ENCODE data around the gene PPP1R3G.
"Not testable (repeated sequence)": the region's sequence is repeated elsewhere in the genome, so short reads cannot be mapped to it uniquely, and the experiment has no call there.

Gene PPP1R3G
- 0 reads per million in 2 donors for total RNA-seq

DNA sequence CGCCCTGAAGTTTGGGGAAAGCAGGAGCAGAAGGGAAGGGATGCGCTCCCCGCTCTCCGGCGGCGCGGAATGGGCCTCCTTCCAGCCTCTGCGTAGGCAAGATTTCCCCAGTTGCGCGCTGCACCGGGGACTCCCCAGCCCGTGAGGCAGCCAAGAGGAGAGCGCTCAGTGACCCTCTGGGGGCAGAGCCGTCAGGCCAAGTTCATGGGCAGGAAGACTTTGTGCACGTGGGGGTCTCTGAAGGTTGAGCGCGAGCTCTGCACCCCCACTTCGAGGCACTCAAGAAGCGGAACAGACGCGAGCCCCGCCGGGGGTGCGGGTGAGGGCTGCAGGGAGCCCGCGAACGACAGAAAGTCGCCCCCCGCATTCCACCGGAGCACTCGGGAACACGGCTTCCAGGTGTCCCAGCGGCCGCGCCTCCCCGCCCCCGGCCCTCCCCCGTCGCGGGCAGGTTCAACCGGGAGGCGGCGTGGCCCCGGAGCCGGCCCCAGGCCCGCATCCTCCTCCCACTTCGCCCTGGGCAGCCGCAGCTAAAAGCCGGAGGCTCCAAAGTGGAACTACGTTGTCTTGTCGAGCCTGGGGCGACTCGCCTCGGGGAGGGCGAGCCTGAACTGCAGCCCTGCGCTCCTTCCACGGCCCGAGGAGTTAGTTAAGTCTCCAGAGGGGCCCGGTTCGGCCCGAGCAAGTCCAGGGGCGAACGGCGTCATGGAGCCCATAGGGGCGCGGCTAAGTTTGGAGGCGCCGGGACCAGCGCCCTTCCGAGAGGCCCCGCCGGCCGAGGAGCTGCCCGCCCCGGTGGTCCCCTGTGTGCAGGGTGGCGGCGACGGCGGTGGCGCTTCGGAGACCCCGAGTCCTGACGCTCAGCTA, at the start of gene PPP1R3G:
PPP1R3G (plus strand) TSS at position 561 of the 867 bp plus-strand sequence; CDS start at position 706, 145 bp downstream.
- DNase-seq = no peak

DNA sequence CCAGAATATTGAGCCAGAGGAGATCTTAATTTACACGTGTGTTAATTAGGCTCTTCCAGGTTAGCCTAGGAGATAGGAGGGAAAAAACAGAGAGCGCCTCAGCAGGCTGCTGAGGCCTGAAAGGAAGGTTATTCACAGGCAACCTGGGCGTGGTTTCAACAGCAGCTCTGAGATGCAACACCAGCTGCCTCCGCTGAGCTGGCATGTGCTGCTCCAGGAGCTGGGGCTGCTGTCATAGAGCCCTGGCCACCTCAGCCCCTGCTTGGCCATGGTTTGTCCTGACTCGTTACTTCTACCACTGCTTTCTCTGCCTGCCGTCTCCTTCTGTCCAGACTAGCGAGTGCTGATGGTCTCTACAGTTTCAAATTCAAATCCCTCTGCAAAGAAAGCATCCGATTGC, 48.9 kb upstream of the PPP1R3G start:
- DNase-seq = no peak

DNA sequence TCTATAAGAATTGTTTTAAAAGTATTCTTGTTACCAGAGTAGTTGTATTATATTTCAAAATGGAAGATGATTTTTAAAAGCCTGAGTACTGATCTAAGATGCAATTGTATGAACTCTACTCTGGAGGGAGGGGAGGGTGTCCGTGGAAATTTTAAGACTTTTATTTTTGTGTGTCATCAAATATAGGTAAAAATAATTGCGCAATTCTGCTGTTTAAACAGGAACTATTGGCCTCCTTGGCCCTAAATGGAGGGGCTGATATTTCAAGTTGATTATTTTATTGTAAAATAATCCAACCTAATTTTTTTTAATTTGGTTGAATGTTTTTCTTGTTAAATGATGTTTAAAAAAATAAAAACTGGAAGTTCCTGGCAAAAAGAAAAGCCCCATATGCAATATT, 43.2 kb upstream of the PPP1R3G start:
- no peak for DNase-seq

DNA sequence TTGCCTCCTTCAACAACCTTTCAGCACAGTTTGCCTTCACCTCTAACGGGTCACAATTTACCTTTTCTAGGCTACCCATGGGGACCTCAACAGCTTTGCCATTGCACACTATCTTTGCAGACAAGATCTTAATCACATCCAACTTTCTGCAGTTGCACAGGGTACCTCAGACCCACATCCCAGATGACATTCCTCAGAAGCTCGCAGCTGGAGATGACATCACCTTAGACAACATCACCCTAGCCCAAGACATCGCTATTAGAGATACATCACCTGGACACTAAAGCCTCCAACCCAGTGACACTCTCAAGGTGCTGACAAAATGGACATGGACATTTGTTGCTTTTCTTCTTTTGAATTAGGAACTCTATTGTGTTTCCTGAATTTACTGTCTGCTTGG, 42.7 kb upstream of the PPP1R3G start:
- no peak for DNase-seq

DNA sequence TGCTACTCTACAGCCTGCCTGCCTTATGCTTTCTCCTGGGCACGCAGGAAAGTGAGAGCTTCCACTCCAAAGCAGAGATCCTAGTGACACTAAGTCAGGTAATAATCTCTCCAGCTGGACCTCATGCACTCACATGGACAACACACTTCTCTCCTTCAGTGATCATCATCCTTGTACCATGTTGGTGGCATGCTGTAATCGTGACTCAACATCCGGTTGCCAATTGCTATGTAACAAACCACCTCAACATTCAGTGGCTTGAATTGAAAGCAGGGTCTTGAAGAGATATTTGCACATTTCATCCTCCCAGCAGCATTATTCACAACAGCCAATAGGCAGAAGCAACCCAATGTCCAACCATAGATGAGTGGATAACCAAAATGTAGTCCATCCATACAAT, 40.3 kb upstream of the PPP1R3G start:
- DNase-seq = no peak

DNA sequence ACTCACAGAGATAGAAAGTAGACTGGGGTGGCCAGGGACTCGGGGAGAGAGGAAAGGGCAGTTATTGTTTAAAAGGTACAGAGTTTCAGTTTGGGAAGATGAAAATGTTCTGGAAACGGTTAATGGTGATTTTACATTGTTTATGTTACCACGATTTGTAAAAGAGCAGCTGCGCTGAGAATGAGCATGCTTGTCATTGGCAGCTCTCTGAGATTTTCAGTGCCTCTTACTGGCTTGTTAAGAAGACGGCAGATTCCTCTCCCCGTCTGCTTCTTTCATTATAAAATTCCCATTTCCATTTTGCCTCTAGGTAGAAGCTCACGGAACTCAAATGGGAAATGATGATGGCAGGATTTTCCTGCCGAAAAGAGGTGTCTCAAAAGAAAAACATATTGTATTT, 39.7 kb upstream of the PPP1R3G start:
- DNase-seq = no peak

DNA sequence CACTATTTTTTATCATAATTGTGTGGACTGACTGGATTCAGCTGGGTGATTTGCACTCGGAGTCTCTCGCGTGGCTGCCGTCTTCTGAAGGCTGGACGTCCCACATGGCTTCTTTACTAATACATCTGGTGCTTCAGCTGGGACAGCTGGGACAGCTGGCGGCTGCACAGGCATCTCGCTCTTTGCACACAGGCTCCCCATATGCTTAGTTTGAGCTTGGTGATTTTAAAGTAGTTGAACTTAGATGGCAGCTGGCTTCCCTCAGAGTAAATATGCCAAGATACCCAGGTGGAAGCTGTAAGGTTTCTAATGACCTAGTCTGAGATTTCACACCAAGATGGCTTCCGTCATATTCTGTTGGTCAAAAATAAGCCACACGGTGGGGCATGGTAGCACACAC, 38.7 kb upstream of the PPP1R3G start:
- DNase-seq = no peak

DNA sequence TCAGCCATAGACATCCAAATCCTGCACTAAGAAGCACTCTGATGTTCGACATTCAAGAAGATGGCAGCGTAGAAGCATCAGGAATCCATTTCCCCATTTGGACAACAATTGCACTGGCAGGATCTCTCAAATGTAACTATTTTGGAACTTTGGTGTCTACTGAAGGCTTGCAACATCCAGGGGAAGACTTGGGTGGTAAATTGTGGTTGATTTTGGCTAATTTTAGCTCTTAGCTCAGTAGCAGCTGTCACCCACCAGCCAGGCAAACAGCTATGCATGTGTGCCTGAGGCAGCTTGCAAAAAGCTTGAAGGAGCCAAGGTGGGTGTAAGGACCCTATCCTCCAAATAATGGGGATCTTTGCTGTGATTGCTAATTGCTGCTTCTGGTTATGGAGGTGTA, 35.1 kb upstream of the PPP1R3G start:
- DNase-seq = no peak

DNA sequence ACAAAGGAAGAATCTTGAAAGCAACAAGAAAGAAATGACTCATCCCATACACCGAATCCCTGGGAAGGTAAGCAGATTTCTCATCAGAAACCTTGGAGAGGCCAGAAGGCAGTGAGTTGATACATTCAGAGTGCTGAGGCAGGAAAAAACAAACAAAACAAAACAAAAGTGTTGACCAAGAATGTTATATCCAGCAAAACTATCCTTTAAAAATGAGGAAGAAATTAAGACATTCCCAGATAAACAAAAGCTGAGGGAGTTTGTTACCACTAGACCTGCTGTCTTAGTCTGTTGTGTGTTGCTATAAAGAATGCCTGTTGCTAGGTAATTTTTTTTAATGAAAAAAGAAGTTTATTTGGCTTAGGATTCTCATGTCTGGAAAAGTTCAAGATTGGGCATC, 33.7 kb upstream of the PPP1R3G start:
- DNase-seq = no peak

DNA sequence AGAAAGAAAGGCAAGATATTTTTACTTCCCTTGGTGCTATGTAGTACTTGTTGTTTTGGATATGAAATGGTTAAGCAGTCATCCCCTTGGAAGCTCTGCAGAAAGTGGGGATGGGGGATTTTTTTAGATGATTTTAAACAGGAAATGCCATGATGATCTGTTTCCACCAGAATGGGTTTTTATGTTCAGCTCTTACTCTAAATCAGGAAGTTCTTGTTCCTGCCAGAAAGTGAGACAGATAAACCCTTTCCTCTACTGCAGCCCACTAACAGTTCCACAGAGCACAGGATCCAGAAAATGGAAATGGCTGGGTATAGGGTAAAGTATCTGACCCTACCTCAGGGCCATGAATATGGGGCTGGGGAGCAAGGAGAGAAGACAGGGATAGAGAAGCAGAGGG, 32.1 kb upstream of the PPP1R3G start:
- no peak for DNase-seq

DNA sequence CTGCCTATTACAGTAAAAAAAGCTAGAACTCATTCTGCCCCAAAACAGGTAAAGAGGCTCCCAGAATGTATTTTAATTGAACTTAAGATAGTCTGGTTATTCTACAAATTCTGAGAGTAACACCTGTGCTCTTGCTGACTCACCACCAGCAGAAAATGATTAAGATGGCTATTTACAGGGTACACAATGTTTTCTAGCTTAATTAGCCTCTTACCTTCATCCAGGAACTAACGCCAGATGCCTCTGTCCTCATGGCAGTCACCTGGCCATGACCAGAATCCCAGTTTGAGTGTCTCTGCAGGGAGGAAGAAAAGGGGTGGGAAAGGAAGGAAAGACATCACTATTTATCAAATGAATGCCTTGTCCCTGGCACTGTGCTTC, 31.3 kb upstream of the PPP1R3G start:
- DNase-seq = no peak

DNA sequence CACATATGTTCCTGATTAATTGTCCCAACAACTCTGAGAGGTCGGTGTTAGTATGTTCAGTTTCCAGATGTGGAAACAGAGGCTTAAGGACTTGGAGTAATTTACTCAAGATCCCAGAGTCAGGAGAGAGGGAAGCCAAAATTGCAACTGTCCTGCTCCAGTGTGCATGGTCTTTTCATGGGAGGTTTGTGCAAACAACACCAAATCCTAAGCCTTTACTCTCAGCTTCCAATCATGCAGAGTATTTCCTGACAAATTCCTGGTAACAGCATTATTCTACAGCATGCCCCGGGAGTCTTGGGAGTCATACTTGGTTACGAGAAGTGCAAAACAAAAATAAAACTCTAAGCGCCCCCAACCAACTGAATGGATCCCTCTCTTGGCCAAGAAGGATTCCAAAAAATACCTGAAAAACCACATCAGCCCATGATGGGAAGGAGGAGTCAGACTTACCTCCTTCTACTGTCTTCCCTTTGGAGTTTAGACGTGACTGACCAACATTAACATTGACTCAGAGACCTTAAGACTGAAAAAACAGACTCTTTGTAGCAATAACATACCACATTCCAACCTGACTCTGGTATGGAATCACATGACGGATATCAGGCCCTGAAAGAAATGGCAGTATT, 30.8 kb upstream of the PPP1R3G start:
- no peak for DNase-seq

DNA sequence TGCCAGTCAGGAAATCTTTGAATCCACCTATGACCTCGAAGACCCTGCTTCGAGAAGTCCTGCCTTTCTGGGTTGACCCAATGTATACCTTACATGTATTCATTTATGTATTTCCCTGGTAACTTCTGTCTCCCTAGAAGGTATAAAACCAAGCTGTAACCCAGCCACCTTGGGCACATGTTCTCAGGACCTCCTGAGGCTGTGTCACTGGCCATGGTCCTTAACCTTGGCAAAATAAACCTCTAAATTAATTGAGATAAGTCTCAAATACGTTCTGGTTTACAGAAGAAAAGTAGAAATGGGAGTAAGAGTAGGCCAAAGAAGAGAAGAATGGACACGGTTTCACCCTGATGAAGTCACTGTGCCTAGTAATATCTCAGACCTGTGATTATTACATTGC, 30.0 kb upstream of the PPP1R3G start:
- DNase-seq = no peak

DNA sequence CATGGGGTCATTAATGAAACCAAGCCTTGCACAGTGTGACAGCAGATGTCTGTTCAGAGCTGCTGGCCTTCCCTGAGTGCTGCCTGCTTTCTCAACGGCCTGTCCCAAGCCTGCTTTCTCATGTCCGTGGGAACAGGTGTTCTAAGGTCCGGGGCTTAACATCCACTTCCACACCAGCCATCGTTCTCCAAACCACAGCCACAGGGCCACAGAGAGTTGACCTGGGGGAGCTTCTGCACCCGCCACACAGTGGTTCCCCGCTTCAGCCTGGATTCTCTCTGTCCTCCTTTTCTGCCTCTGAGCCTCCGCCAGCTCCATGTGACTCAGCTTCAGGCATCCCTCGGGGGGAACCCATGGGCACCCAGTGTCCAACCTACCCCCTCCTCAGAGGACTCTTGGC, 26.9 kb upstream of the PPP1R3G start:
- DNase-seq = no peak

DNA sequence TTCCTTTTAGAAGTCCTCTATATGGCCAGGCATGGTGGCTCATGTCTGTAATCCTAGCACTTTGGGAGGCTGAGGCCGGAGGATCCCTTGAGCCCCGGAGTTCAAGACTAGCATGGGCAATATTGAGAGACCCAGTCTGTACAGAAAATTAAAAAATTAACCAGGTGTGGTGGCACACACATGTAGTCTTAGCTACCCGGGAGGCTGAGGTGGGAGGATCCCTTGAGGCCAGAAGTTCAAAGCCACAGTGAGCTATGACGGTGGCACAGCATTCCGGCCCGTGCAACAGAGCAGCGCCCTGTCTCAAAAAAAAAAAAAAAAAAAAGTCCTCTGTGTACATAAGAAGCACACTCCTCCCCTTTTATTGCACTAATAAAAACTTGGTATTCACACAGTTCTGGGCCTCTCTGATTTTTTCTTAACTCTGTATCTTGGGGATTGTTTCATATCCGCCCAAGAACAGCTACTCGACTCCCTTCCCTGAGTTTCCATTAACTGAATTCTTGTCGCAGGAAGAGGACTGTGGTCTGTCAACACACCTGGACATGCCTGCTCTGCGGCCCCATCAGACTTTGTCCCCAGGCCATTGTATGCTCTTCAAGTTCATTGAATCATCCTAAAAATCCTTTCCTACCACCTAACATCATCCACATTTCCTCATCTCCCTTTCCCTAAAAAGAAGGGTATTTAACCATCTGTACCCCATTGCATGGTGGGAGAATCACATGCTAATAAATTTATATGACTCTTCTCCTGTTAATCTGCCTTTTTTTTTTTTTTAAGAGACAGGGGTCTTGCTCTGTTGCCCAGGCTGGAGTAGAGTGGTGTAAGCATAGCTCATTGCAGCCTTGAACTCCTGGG, 25.9 kb upstream of the PPP1R3G start:
- no peak for DNase-seq

DNA sequence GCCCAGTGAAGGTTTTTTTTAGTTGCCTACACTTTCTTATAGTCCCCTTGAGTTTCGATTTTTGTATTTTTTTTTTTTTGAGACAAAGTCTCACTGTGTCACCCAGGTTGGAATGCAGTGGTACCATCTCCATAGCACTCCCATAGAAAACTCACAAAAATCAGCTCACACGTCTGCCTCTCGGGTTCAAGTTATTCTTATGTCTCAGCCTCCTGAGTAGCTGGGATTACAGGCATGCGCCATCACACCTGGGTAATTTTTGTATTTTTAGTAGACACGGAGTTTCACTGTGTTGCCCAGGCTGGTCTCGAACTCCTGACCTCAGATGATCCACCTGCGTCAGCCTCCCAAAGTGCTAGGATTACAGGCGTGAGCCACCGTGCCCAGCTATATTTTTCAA, 24.7 kb upstream of the PPP1R3G start:
- DNase-seq = not testable (repeated sequence)

DNA sequence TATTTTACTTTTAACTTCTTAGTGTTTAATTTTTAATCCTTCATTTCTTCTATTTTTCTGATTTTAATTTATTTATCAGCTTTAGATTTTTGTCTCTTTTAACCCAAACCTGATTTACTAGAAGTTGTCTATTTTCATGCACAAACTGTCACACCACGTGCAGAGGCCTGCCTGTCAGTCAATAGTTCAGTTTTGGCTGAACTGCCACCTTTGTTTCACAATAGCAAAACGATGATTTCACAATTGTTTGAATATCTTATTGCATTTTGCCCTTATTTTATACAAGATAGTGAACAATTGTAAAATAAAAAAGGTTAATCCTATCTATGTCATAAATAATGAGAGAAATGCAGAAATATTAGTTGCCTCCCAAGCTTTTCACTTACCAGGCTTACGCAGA, 24.0 kb upstream of the PPP1R3G start:
- DNase-seq = no peak

DNA sequence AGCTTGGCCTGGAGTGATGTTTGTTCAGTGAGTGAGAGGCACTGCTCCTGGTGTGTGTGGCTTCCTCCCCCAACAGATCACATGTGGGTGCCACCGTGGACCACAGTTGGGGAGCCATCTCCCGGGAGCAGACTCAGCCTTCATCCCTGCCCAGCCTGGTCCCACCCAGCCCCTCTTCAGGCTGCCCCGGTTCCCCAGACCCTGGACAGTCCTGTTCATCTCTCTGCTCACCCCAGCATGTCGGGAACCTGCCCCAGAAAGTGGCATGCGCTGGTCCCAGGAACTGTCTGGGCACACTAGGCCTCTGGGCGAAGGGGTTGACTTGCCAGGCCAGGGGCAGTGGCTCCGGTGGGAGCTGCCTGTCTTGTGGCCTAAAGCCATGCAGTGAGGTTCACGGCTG, 21.5 kb upstream of the PPP1R3G start:
- DNase-seq = no peak

DNA sequence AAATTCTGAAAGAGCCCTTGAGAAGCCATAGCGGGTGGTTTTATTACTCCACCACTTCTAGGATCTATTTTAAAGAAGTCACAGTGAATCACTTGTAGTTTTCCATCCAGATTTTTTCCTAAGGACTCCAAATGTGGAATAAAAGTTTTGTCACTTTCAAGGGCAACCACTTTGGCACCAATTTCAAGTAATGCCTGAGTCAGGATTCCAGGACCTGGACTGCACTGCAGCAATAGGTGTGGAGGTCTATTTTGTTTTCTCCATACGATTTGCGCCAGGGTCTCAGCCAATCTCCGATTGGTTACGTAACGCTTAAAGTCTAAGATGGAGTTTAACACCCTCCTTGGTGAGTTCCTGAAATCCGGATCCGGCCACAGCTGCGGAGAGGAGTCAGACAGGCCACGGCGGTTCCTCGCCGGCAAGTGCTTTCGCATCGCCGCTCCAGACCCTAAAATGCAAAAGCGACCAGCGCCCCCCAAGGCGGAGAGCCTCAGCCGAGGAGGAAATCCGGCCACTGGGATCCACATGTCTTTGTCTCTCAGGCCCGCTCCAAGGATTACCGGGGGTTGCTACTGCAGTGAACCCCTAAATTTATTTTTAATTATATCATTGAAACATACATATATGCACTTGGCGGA, 18.6 kb upstream of the PPP1R3G start:
- no peak for DNase-seq

DNA sequence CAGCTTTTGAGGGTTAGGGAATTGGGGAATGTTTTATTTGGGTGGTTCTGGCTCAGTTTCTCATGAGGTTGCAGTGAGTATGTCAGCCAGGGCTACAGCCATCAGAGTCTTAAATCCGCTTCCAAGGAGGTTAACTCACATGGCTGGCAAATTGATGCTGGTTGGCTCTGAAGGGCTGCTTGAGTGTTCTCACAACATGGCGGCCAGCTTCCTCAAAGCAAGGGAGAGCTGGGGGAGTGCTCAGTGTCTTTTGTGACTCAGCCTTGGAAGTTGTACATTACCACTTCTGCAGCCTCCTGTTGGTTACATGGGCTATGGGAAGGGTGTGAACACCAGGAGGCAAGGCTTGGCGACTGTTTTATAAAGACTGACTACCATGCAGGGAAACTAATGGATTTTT, 17.8 kb upstream of the PPP1R3G start:
- no peak for DNase-seq

DNA sequence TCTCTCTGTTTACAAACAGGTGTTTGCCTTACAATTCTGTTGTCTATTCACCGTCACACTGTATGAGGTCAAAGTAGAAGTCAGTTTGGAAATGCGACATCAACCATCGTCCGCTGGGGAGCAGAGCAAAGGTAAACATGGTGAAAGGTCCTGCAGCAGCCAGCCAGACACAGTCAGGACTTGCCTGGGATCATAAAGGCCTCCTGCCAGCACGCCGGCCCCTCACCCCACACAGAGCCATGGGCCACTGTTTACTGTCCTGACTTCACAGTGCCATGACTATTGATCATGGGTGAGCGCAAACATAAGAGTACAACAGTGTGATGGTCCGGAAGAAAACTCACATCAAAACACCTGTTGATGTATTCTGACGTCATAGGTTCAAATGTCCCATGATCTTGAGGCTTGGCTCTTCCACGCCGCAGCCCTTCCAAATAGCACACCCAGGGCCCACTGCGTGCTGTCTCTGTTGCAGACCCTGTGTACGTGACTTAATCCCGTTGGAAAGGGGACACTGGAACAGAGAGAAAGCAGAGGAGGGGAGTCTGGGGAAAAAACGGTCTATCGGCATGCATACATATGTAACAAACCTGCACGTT, 16.9 kb upstream of the PPP1R3G start:
- DNase-seq = no peak

DNA sequence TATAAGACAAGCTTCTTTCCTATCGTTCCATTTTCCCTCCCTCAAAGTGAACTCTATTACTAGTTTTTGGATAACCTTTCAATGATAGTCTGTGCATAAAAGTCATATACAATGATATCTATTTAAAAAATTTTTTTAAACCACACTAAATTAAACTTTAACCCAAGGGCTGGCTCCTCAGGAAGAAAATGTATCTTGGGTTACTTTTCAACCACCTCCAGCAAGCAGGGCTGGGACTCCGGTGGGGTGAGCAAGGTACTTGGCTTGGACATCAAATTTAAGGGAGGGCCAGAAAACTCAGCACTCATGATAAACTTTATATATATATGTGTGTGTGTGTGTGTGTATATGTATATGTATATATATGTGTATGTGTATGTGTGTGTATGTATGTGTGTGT, 13.9 kb upstream of the PPP1R3G start:
- no peak for DNase-seq

DNA sequence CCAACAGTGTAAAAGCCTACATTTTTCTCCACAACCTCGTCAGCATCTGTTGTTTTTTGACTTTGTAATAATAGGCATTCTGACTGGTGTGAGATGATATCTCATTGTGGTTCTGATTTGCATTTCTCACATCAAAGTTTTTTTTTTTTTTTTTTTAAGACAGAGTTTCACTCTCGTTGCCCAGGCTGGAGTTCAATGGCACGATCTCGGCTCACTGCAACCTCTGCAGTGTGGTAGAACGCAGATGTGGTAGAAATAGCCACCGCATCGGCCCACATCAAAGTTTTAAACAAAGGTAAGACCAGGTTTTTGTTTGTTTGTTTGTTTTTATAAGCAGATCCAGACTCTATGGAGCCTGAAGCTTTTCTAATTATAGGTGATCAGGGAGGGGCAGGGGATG, 12.7 kb upstream of the PPP1R3G start:
- DNase-seq = no peak
